Measurements from ENCODE around the gene ABCF1. TPM values are rescaled to one million over a fixed set of nuclear protein-coding genes. Genes with fewer than 3 reads are reported as not detected.

ABCF1 gene
- total RNA-seq, 1 experiment from 2014 or later: 53.3 TPM

- Histone ChIP-seq H4K20me1 (ENCODE audit: insufficient read depth) (no peaks in the 10 kb centered on the region), H3K27me3 (ENCODE audit: insufficient read depth, low read length) (no peaks in the 10 kb centered on the region), H3K4me3 (replicated peaks in 1 of 2; ENCODE audit: low read depth in 1 of 2, low read length in 2 of 2) (no peak overlapping the region), H3K4me2 (ENCODE audit: low read length) (no peak overlapping the region), H2AFZ (ENCODE audit: low read depth, low read length, poor library complexity, severe bottlenecking) (no peak overlapping the region), H3K9me3 (ENCODE audit: control insufficient read depth in 1 of 2, insufficient read depth in 1 of 2, low read depth in 1 of 2, low read length in 2 of 2) (no peaks in the 10 kb centered on the region), H3K79me2 (ENCODE audit: insufficient read depth, low read length) (no peaks in the 10 kb centered on the region), H3K9me2 (ENCODE audit: insufficient read depth) (no peaks in the 10 kb centered on the region), H3K27ac (ENCODE audit: low read depth, low read length) (no peak overlapping the region), H3K4me1 (ENCODE audit: control insufficient read depth in 1 of 2, insufficient read depth in 2 of 2, low read length in 2 of 2) (0 out of 4 replicates have a peak, but pooled peaks cover 0 to 3% of the 10 kb centered on the region in 2 experiments), H3K36me3 (ENCODE audit: control insufficient read depth in 1 of 2, insufficient read depth in 2 of 2, low read length in 2 of 2) (peaks cover 20% of the 10 kb centered on the region in 2 experiments), H3K9ac (ENCODE audit: low read length) (no peak overlapping the region)
- ChIA-PET RAD21 (ENCODE audit: low non-redundant PET in 1 of 2, low total read pairs in 2 of 2, uncharacterized antibody in 2 of 2, unreplicated experiment in 2 of 2) (no interaction called here), CTCF (no interaction called here), POLR2A (no interaction called here)
- DNase-seq (ENCODE audit: low read depth, low spot score): no peak
- TF ChIP-seq SRF (IDR thresholded peaks at IDR 0.05; ENCODE audit: low read depth): no peak
- no peak for TF ChIP-seq REST (IDR thresholded peaks at IDR 0.05; ENCODE audit: low read depth)
- TF ChIP-seq POLR2A (IDR thresholded peaks at IDR 0.05; ENCODE audit: borderline replicate concordance, extremely low read depth, insufficient read depth, insufficient read length): no peak
- TF ChIP-seq, protein P1, sequence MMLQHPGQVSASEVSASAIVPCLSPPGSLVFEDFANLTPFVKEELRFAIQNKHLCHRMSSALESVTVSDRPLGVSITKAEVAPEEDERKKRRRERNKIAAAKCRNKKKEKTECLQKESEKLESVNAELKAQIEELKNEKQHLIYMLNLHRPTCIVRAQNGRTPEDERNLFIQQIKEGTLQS (IDR thresholded peaks at IDR 0.05): no peak
- no peak for TF ChIP-seq EZH2phosphoT487 (IDR thresholded peaks at IDR 0.05; ENCODE audit: borderline replicate concordance)
- TF ChIP-seq ELF1 (IDR thresholded peaks at IDR 0.05; ENCODE audit: borderline replicate concordance, low read depth): no peak
- TF ChIP-seq RAD21 (IDR thresholded peaks at IDR 0.05; ENCODE audit: low read depth): no peak
- TF ChIP-seq ZNF274 (IDR thresholded peaks at IDR 0.05; ENCODE audit: low read depth, low read length): no peak
- ATAC-seq: no peak
- intact Hi-C loops (cut with micrococcal nuclease): no loop called here
- BruUV-seq (replicated peaks): no TSS peak
Observed at GRCh38 chr6:30547454-30547853, 23.8 kb upstream of the ABCF1 start.

Data from HCT116 (cell line).